Gastroesophageal sphincter (tissue), 4 donors: ENCODE results near the gene CTH. TPM values are rescaled to one million over a fixed set of nuclear protein-coding genes. Genes with fewer than 3 reads are reported as not detected.

Experiments used
- ATAC-seq: fragments of 150-250 bp; one replicate; pipeline ENCODE4 v1.9.1; 2016; ENCODE audit warnings: mild to moderate bottlenecking, moderate library complexity
- H3K27ac ChIP-seq, 4 donors: fragments of 200-600 bp; sonication (generic) in 3 of 4; 1 replicate in 3 of 4; 2 replicates in 1 of 4; pipeline ENCODE4 v1.5.1; 2016 to 2019
- H3K27me3 ChIP-seq: fragments of 200-600 bp; sonication (generic); one replicate; pipeline ENCODE4 v1.5.1; 2019
- H3K36me3 ChIP-seq, 2 donors: fragments of 200-600 bp; sonication (generic); one replicate each; pipeline ENCODE4 v1.5.1; 2019; ENCODE audit warnings: control low read depth in 1 of 2
- H3K4me1 ChIP-seq, 3 donors: fragments of 200-600 bp; sonication (generic); 1 replicate in 2 of 3; 2 replicates in 1 of 3; pipeline ENCODE4 v1.5.1; 2016 to 2019; ENCODE audit warnings: control low read depth in 2 of 3
- H3K4me3 ChIP-seq, 2 donors: fragments of 200-600 bp; sonication (generic); one replicate each; pipeline ENCODE4 v1.5.1; 2019; ENCODE audit warnings: mild to moderate bottlenecking in 1 of 2, moderate library complexity in 1 of 2
- H3K9me3 ChIP-seq, 3 donors: fragments of 200-600 bp; sonication (generic); one replicate each; pipeline ENCODE4 v1.5.1; 2017 to 2019; ENCODE audit warnings: control low read depth in 2 of 3
- EP300 ChIP-seq: sonication (generic); formaldehyde crosslinking; IDR thresholded peaks from one replicate; pipeline ENCODE4 v1.6.1; 2017; ENCODE audit warnings: antibody characterized with exemption, mild to moderate bottlenecking
- POLR2A ChIP-seq, 2 donors: fragments of 450-650 bp; IDR thresholded peaks; one replicate each; pipeline ENCODE4 v1.6.1; 2017; ENCODE audit warnings: antibody characterized with exemption in 2 of 2, mild to moderate bottlenecking in 2 of 2, moderate library complexity in 1 of 2
- POLR2AphosphoS5 ChIP-seq: sonication (generic); formaldehyde crosslinking; IDR thresholded peaks from one replicate; pipeline ENCODE4 v1.6.1; 2017; ENCODE audit warnings: antibody characterized with exemption
- WGBS, 2 donors: methylation state at CpG; one replicate each; pipeline ENCODE4 v1.1.5; 2018; ENCODE audit warnings: low coverage in 1 of 2; 5-methylcytosine and 5-hydroxymethylcytosine counted together
- total RNA-seq, 4 donors: library from RNA; depleted of rRNA; stranded (reverse); fragments of >200 nt; gene quantifications; one replicate each; pipeline ENCODE4 v1.1.0, GENCODE V29; 2016
- TF ChIP-seq, protein P1 (sequence below), 4 experiments: fragments of 200-600 bp in 2 of 4; fragments of 450-650 bp in 2 of 4; sonication (generic) in 1 of 4; IDR thresholded peaks; one replicate each; pipeline ENCODE4 v1.5.1; 2017 to 2019; ENCODE audit warnings: antibody characterized with exemption in 4 of 4, mild to moderate bottlenecking in 2 of 4, moderate library complexity in 2 of 4

Gene CTH
- total RNA-seq, 4 donors from 2014 or later: 1.0 to 4.4 (median 3.0) TPM

DNA sequence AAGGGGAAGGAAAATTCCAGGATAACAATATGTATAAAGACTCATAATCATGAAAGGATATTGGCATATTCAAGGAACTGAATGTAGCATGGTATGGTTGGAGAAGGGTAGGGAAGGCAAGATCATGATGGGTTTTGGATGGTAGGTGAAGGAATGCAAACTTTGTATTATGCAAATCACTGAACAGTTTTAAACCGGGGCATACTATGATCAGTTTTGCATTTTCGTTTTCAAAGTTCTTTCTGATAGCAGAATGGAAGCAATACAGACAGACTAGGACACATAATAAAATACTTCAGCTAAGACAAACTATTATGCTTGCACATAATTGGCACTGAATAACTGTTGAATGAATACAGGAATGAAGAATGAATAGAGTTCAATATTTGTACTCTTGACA is 14.5 kb upstream of the CTH start:
- TF ChIP-seq EP300 (no peak), POLR2A (IDR thresholded peaks at IDR 0.05) (no peak)
- TF ChIP-seq, protein P1, sequence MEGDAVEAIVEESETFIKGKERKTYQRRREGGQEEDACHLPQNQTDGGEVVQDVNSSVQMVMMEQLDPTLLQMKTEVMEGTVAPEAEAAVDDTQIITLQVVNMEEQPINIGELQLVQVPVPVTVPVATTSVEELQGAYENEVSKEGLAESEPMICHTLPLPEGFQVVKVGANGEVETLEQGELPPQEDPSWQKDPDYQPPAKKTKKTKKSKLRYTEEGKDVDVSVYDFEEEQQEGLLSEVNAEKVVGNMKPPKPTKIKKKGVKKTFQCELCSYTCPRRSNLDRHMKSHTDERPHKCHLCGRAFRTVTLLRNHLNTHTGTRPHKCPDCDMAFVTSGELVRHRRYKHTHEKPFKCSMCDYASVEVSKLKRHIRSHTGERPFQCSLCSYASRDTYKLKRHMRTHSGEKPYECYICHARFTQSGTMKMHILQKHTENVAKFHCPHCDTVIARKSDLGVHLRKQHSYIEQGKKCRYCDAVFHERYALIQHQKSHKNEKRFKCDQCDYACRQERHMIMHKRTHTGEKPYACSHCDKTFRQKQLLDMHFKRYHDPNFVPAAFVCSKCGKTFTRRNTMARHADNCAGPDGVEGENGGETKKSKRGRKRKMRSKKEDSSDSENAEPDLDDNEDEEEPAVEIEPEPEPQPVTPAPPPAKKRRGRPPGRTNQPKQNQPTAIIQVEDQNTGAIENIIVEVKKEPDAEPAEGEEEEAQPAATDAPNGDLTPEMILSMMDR (IDR thresholded peaks at IDR 0.05): no peak
- H3K27me3 ChIP-seq: no peaks in the 10 kb centered on the region
- H3K36me3 ChIP-seq: no peaks in the 10 kb centered on the region
- ATAC-seq: no peak
- H3K9me3 ChIP-seq: no peaks in the 10 kb centered on the region
- H3K27ac ChIP-seq: no peak overlapping the region
- no peak overlapping the region for H3K4me3 ChIP-seq
- no peaks in the 10 kb centered on the region for H3K4me1 ChIP-seq
- WGBS, 2 donors: 47 to 71% methylated on average over 2 of the region's 2 CpGs

DNA sequence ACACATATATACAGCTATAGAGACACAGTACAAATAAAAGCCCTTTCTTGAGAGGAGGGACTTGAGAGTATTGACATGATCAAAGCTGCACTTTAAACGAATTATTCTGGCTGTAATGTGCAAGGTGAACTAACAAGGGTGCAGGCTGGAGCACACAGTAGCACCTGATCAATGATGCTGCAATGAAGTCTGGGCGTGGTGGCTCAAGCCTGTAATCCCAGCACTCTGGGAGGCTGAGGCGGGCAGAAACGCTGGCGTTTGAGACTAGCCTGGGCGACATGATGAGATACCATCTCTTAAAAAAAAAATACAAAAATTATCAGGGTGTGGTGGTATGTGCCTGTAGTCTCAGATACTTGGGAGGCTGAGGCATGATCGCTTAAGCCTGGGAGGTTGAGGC is 14.1 kb upstream of the CTH start:
- 67 to 78% methylated on average over 2 to 7 of the region's 7 CpGs for WGBS, 2 donors

DNA sequence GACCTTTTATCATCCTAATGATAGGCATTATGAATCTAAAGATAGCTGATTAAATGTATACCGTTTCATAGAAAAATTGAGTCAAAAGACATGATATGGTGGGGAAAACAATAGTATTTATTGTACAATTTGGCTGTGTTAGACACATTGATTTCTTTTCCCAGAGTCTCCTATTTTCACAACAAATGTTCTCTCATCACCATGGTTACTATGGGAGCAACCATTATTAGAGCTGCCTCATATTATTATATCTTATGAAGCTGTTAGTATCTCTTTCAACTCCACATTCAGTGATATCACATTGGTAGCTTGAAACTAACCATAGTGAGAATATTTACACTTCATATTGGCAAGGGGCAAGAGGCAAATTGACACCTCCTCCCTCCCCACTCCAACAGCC is 10.7 kb upstream of the CTH start:
- no peak overlapping the region for H3K27ac ChIP-seq
- H3K27me3 ChIP-seq: no peaks in the 10 kb centered on the region
- H3K4me1 ChIP-seq: no peaks in the 10 kb centered on the region
- no peaks in the 10 kb centered on the region for H3K9me3 ChIP-seq
- WGBS, 2 donors: 50 to 94% methylated on average over 1 of the region's 1 CpG
- ATAC-seq: no peak
- H3K36me3 ChIP-seq: no peaks in the 10 kb centered on the region
- H3K4me3 ChIP-seq: no peak overlapping the region
- TF ChIP-seq POLR2AphosphoS5: no peak
- no peak for TF ChIP-seq EP300
- TF ChIP-seq, protein P1 (IDR thresholded peaks at IDR 0.05): no peak
- no peak for TF ChIP-seq POLR2A (IDR thresholded peaks at IDR 0.05)

More for the DNA sequence above, 14.1 kb upstream of the CTH start:
- Histone ChIP-seq H3K9me3 (no peaks in the 10 kb centered on the region), H3K27ac (no peak overlapping the region), H3K4me1 (no peaks in the 10 kb centered on the region), H3K4me3 (no peak overlapping the region), H3K36me3 (no peaks in the 10 kb centered on the region), H3K27me3 (no peaks in the 10 kb centered on the region)
- no peak for TF ChIP-seq EP300
- no peak for TF ChIP-seq POLR2AphosphoS5
- TF ChIP-seq, protein P1 (IDR thresholded peaks at IDR 0.05): no peak
- no peak for TF ChIP-seq POLR2A (IDR thresholded peaks at IDR 0.05)
- no peak for ATAC-seq

DNA sequence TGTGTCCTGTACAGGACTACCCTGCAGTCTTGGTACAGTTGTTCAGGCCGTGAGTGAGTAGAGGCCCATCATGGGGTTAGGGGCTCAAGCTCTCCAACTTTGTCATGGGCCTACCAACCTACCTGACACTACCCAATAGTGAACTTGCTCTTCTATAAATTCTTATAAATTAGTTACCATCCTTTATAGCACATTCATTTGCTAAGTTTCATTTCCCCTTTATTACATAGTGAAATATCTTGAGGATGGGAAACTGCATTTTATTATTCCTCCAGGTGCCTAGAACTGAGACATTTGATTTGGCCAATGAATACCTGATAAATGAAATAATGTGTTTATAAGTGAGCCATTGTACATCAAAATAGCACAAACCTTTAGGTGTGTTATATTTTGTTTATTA is 9.1 kb upstream of the CTH start:
- Histone ChIP-seq H3K27me3 (no peaks in the 10 kb centered on the region), H3K4me3 (no peak overlapping the region), H3K9me3 (no peaks in the 10 kb centered on the region), H3K36me3 (no peaks in the 10 kb centered on the region), H3K27ac (no peak overlapping the region), H3K4me1 (no peaks in the 10 kb centered on the region)
- 50 to 100% methylated on average over 1 of the region's 1 CpG for WGBS, 2 donors
- TF ChIP-seq, protein P1 (IDR thresholded peaks at IDR 0.05): no peak
- no peak for TF ChIP-seq POLR2AphosphoS5
- no peak for TF ChIP-seq EP300
- TF ChIP-seq POLR2A (IDR thresholded peaks at IDR 0.05): no peak
- ATAC-seq: no peak

DNA sequence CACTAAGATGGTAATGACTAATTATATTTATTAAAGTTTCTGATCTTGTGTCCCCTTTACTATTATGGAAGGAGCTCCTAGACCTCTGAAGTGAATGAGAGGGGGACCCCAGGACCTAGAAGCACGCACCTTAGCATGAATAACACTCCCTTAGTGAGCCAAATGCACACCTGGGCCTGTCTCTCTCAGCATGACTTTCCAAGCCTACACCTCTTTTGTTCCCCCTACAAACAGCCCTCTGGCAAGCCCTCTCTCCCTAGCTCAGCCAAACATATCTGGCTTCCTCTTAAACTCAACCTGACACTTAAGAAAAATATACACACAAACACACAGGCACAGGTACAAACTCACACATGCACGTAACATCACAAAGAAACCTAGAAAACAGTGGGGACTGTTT is 7.3 kb upstream of the CTH start:
- 78 to 89% methylated on average over 2 of the region's 2 CpGs for WGBS, 2 donors

More for the DNA sequence above, 7.3 kb upstream of the CTH start:
- no peaks in the 10 kb centered on the region for H3K9me3 ChIP-seq
- no peak for ATAC-seq
- no peaks in the 10 kb centered on the region for H3K36me3 ChIP-seq
- TF ChIP-seq POLR2A (IDR thresholded peaks at IDR 0.05) (no peak), EP300 (no peak), POLR2AphosphoS5 (no peak)
- TF ChIP-seq, protein P1 (IDR thresholded peaks at IDR 0.05): no peak
- H3K4me3 ChIP-seq: no peak overlapping the region
- H3K27me3 ChIP-seq: no peaks in the 10 kb centered on the region
- no peak overlapping the region for H3K27ac ChIP-seq
- no peaks in the 10 kb centered on the region for H3K4me1 ChIP-seq
